ENCODE data around the gene TNFRSF18. TPM values are rescaled to one million over a fixed set of nuclear protein-coding genes. Genes with fewer than 3 reads are reported as not detected.
"Not testable (repeated sequence)": the region's sequence is repeated elsewhere in the genome, so short reads cannot be mapped to it uniquely, and the experiment has no call there.

TNFRSF18 gene
- total RNA-seq, 1 donor from 2014 or later, result not detected

GRCh38 chr1:1196431-1197187 is 9.8 kb downstream of the TNFRSF18 start:
- peaks cover 20% of the 10 kb centered on the region for H3K9me3 Mint-ChIP-seq (ENCODE audit: low read depth)
- peak; percentile 73 for DNase-seq (ENCODE audit: low spot score)
- H3K27me3 Mint-ChIP-seq (ENCODE audit: low read depth), result no peaks in the 10 kb centered on the region
- H3K36me3 Mint-ChIP-seq (ENCODE audit: low read depth), result peaks cover 9% of the 10 kb centered on the region
- H3K4me3 Mint-ChIP-seq (ENCODE audit: unreplicated experiment), result no peak overlapping the region
- H3K4me1 Mint-ChIP-seq (ENCODE audit: low read depth), result no peaks in the 10 kb centered on the region
- no peak overlapping the region for H3K27ac Mint-ChIP-seq (ENCODE audit: unreplicated experiment)
- TF ChIP-seq CTCF (IDR thresholded peaks at IDR 0.05), result no peak

GRCh38 chr1:1195726-1196125 is 10.7 kb downstream of the TNFRSF18 start:
- peaks cover 22% of the 10 kb centered on the region for H3K9me3 Mint-ChIP-seq (ENCODE audit: low read depth)
- not testable (repeated sequence) for H3K36me3 Mint-ChIP-seq (ENCODE audit: low read depth); H3K27me3 Mint-ChIP-seq (ENCODE audit: low read depth); H3K4me3 Mint-ChIP-seq (ENCODE audit: unreplicated experiment); H3K4me1 Mint-ChIP-seq (ENCODE audit: low read depth); H3K27ac Mint-ChIP-seq (ENCODE audit: unreplicated experiment)
- peak; percentile 39 for DNase-seq (ENCODE audit: low spot score)

- TF ChIP-seq CTCF (IDR thresholded peaks at IDR 0.05), result no peak
- Mint-ChIP-seq H3K4me3 (ENCODE audit: unreplicated experiment) (no peak overlapping the region), H3K27ac (ENCODE audit: unreplicated experiment) (no peak overlapping the region), H3K9me3 (ENCODE audit: low read depth) (peaks cover 22% of the 10 kb centered on the region), H3K36me3 (ENCODE audit: low read depth) (peaks cover 9% of the 10 kb centered on the region), H3K27me3 (ENCODE audit: low read depth) (no peaks in the 10 kb centered on the region), H3K4me1 (ENCODE audit: low read depth) (no peaks in the 10 kb centered on the region)
- no peak for DNase-seq (ENCODE audit: low spot score)
Observed at GRCh38 chr1:1194723-1195122, 11.7 kb downstream of the TNFRSF18 start.

- no peaks in the 10 kb centered on the region for H3K4me1 Mint-ChIP-seq (ENCODE audit: low read depth)
- H3K36me3 Mint-ChIP-seq (ENCODE audit: low read depth), result peaks cover 9% of the 10 kb centered on the region
- no peak for TF ChIP-seq CTCF (IDR thresholded peaks at IDR 0.05)
- H3K9me3 Mint-ChIP-seq (ENCODE audit: low read depth), result peaks cover 22% of the 10 kb centered on the region
- no peak overlapping the region for H3K4me3 Mint-ChIP-seq (ENCODE audit: unreplicated experiment)
- no peak overlapping the region for H3K27ac Mint-ChIP-seq (ENCODE audit: unreplicated experiment)
- no peaks in the 10 kb centered on the region for H3K27me3 Mint-ChIP-seq (ENCODE audit: low read depth)
- DNase-seq (ENCODE audit: low spot score), result peak; percentile 46
Observed at GRCh38 chr1:1191734-1192133, 14.7 kb downstream of the TNFRSF18 start.

- no peak for TF ChIP-seq CTCF (IDR thresholded peaks at IDR 0.05)
- no peak overlapping the region for H3K4me3 Mint-ChIP-seq (ENCODE audit: unreplicated experiment)
- H3K36me3 Mint-ChIP-seq (ENCODE audit: low read depth), result peaks cover 5% of the 10 kb centered on the region
- no peaks in the 10 kb centered on the region for H3K4me1 Mint-ChIP-seq (ENCODE audit: low read depth)
- H3K27me3 Mint-ChIP-seq (ENCODE audit: low read depth), result peaks cover 3% of the 10 kb centered on the region
- H3K27ac Mint-ChIP-seq (ENCODE audit: unreplicated experiment), result no peak overlapping the region
- no peak for DNase-seq (ENCODE audit: low spot score)
- H3K9me3 Mint-ChIP-seq (ENCODE audit: low read depth), result peaks cover 9% of the 10 kb centered on the region
Observed at GRCh38 chr1:1189111-1189510, 17.3 kb downstream of the TNFRSF18 start.

DNA sequence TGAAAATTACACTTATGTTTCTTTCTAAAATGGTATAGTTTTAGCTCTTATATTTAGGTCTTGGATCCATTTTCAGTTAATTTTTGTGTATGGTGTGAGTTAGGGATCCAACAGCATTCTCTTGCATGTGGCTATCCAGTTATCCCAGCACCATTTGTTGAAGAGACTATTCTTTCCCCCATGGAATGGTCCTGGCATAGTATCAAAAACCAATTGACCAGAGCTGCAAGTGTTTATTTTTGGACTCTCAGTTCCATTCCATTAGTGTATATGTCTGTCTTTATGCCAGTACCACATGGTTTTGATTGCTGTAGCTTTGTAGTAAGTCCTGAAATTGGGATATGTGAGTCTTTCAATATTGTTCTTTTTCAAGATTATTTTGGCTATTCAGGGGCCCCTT is 18.5 kb downstream of the TNFRSF18 start:
- H3K27ac Mint-ChIP-seq (ENCODE audit: unreplicated experiment), result no peak overlapping the region
- DNase-seq (ENCODE audit: low spot score), result no peak
- no peaks in the 10 kb centered on the region for H3K4me1 Mint-ChIP-seq (ENCODE audit: low read depth)
- H3K36me3 Mint-ChIP-seq (ENCODE audit: low read depth), result peaks cover 5% of the 10 kb centered on the region
- H3K9me3 Mint-ChIP-seq (ENCODE audit: low read depth), result peaks cover 9% of the 10 kb centered on the region
- H3K27me3 Mint-ChIP-seq (ENCODE audit: low read depth), result peaks cover 3% of the 10 kb centered on the region
- no peak for TF ChIP-seq CTCF (IDR thresholded peaks at IDR 0.05)
- H3K4me3 Mint-ChIP-seq (ENCODE audit: unreplicated experiment), result no peak overlapping the region

Measured in chondrocyte (in vitro differentiated cells).